Measurements from ENCODE around the gene FOS. TPM values are rescaled to one million over a fixed set of nuclear protein-coding genes. Genes with fewer than 3 reads are reported as not detected.

FOS gene
- total RNA-seq, 2 donors from 2014 or later: 232 to 555 TPM

- Histone ChIP-seq H3K4me1 (no peaks in the 10 kb centered on the region), H3K27me3 (no peaks in the 10 kb centered on the region), H3K27ac (no peak overlapping the region), H3K36me3 (no peaks in the 10 kb centered on the region), H3K4me3 (no peak overlapping the region), H3K9me3 (no peaks in the 10 kb centered on the region)
- DNase-seq (ENCODE audit: low spot score): no peak
- TF ChIP-seq, protein P1, sequence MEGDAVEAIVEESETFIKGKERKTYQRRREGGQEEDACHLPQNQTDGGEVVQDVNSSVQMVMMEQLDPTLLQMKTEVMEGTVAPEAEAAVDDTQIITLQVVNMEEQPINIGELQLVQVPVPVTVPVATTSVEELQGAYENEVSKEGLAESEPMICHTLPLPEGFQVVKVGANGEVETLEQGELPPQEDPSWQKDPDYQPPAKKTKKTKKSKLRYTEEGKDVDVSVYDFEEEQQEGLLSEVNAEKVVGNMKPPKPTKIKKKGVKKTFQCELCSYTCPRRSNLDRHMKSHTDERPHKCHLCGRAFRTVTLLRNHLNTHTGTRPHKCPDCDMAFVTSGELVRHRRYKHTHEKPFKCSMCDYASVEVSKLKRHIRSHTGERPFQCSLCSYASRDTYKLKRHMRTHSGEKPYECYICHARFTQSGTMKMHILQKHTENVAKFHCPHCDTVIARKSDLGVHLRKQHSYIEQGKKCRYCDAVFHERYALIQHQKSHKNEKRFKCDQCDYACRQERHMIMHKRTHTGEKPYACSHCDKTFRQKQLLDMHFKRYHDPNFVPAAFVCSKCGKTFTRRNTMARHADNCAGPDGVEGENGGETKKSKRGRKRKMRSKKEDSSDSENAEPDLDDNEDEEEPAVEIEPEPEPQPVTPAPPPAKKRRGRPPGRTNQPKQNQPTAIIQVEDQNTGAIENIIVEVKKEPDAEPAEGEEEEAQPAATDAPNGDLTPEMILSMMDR (IDR thresholded peaks at IDR 0.05): no peak
Measured at GRCh38 chr14:75247939-75248338, 30.7 kb upstream of the FOS start.

- H3K4me1 ChIP-seq: peaks cover 0 to 5% of the 10 kb centered on the region in 2 donors
- no peaks in the 10 kb centered on the region for H3K27me3 ChIP-seq
- no peak overlapping the region for H3K27ac ChIP-seq
- no peak for DNase-seq (ENCODE audit: low spot score)
- TF ChIP-seq, protein P1 (IDR thresholded peaks at IDR 0.05): no peak
- H3K36me3 ChIP-seq: no peaks in the 10 kb centered on the region
- H3K9me3 ChIP-seq: no peaks in the 10 kb centered on the region
- no peak overlapping the region for H3K4me3 ChIP-seq
Measured at GRCh38 chr14:75249251-75249957, 29.2 kb upstream of the FOS start.

DNA sequence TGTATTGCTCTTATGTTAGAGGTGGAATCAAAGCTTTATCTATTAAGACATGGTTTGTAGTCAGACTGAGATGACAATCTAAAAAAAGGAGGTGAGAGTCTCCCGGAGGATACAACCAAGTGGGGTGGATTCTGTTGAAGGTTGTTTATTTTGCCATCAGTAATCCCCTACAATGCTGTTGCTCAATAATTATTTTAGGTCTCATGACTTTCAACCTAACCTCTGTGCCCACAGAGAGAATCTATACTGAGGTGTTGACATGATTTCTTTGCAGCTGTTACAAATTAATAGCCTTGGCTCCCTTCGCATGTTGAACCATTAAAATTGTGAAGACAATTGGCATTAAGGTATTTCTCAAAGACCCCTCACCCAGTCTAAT lies 28.7 kb upstream of the FOS start:
- DNase-seq (ENCODE audit: low spot score): no peak
- Histone ChIP-seq H3K4me3 (no peak overlapping the region), H3K27ac (no peak overlapping the region), H3K36me3 (no peaks in the 10 kb centered on the region), H3K9me3 (no peaks in the 10 kb centered on the region), H3K4me1 (peaks cover 0 to 10% of the 10 kb centered on the region in 2 donors), H3K27me3 (no peaks in the 10 kb centered on the region)
- TF ChIP-seq, protein P1 (IDR thresholded peaks at IDR 0.05): no peak

GRCh38 chr14:75250800-75251199 lies 27.8 kb upstream of the FOS start:
- Histone ChIP-seq H3K9me3 (no peaks in the 10 kb centered on the region), H3K36me3 (no peaks in the 10 kb centered on the region), H3K4me1 (peaks cover 0 to 16% of the 10 kb centered on the region in 2 donors), H3K4me3 (no peak overlapping the region), H3K27ac (no peak overlapping the region), H3K27me3 (no peaks in the 10 kb centered on the region)
- TF ChIP-seq, protein P1 (IDR thresholded peaks at IDR 0.05): no peak
- no peak for DNase-seq (ENCODE audit: low spot score)

- peaks cover 0 to 16% of the 10 kb centered on the region in 2 donors for H3K4me1 ChIP-seq
- no peaks in the 10 kb centered on the region for H3K36me3 ChIP-seq
- no peak for DNase-seq (ENCODE audit: low spot score)
- H3K27ac ChIP-seq: no peak overlapping the region
- H3K27me3 ChIP-seq: no peaks in the 10 kb centered on the region
- TF ChIP-seq, protein P1 (IDR thresholded peaks at IDR 0.05): no peak
- H3K9me3 ChIP-seq: no peaks in the 10 kb centered on the region
- H3K4me3 ChIP-seq: no peak overlapping the region
Measured at GRCh38 chr14:75252254-75252837, 26.3 kb upstream of the FOS start.
